NB4 (cell line): ENCODE measurements around the gene ZRANB3.
"Not testable (repeated sequence)": the region's sequence is repeated elsewhere in the genome, so short reads cannot be mapped to it uniquely, and the experiment has no call there.

Experiments
- POLR2A ChIP-seq: IDR thresholded peaks from 2 replicates; pipeline ENCODE4 v1.6.1; 2011; ENCODE audit warnings: mild to moderate bottlenecking; ENCODE audit not compliant: insufficient read length; ENCODE audit errors: extremely low read depth
- TF ChIP-seq, protein P1 (sequence below): IDR thresholded peaks from one replicate; pipeline ENCODE4 v1.5.1; 2012; ENCODE audit warnings: low read depth, low read length
- TF ChIP-seq, protein P2 (sequence below): IDR thresholded peaks from 2 replicates; pipeline ENCODE4 v1.6.1; 2011; ENCODE audit warnings: low read depth, low read length

DNA sequence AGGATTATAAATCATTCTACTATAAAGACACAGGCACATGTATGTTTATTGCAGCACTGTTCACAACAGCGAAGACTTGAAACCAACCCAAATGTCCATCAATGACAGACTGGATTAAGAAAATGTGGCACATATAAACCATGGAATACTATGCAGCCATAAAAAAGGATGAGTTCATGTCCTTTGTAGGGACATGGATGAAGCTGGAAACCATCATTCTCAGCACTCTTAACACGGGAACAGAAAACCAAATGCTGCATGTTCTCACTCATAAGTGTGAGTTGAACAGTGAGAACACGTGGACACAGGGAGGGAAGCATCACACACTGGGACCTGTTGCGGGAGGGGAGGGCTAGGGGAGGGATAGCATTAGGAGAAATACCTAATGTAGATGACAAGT, 441.4 kb downstream of the ZRANB3 start:
- TF ChIP-seq, protein P1, sequence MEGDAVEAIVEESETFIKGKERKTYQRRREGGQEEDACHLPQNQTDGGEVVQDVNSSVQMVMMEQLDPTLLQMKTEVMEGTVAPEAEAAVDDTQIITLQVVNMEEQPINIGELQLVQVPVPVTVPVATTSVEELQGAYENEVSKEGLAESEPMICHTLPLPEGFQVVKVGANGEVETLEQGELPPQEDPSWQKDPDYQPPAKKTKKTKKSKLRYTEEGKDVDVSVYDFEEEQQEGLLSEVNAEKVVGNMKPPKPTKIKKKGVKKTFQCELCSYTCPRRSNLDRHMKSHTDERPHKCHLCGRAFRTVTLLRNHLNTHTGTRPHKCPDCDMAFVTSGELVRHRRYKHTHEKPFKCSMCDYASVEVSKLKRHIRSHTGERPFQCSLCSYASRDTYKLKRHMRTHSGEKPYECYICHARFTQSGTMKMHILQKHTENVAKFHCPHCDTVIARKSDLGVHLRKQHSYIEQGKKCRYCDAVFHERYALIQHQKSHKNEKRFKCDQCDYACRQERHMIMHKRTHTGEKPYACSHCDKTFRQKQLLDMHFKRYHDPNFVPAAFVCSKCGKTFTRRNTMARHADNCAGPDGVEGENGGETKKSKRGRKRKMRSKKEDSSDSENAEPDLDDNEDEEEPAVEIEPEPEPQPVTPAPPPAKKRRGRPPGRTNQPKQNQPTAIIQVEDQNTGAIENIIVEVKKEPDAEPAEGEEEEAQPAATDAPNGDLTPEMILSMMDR: not testable (repeated sequence)
- TF ChIP-seq, protein P2, sequence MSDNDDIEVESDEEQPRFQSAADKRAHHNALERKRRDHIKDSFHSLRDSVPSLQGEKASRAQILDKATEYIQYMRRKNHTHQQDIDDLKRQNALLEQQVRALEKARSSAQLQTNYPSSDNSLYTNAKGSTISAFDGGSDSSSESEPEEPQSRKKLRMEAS: not testable (repeated sequence)
- TF ChIP-seq POLR2A: not testable (repeated sequence)
